ENCODE results near the gene MLPH.

The MLPH gene

DNA sequence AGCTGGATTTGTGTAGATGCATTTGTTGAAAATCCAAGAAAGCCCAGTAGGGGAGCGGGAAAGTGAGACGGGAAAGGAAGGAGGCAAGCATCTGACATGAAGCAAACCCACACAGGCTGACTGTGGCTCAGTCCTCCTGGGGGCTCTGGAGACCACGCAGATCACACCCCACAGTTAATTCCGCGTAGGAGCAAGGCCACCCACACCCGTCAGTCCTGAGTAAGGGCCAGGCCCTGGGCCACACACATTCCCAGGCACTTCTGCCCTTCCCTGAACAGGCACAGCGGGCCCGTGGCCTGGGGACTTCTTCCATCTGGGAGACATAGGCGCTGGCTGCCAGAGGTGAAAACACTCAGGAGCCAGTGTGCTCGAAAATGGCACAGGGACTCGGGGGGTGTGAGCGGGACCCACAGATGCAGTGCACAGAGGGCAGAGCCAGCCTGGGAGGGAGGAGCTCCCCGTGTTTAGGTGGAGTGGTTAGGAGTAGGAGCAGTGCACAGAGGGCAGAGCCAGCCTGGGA is 59.9 kb downstream of the MLPH start:
- no peaks in the 10 kb centered on the region for H3K9me3 Mint-ChIP-seq
- no peaks in the 10 kb centered on the region for H3K36me3 Mint-ChIP-seq (ENCODE audit: insufficient read depth)
- H3K4me3 Mint-ChIP-seq, result no peak overlapping the region
- no peak overlapping the region for H3K27ac Mint-ChIP-seq
- H3K4me1 Mint-ChIP-seq (ENCODE audit: low read depth in 2 of 2), result no peaks in the 10 kb centered on the region
- ATAC-seq (replicated peaks) (no peak), DNase-seq (no peak)
- peaks cover 0 to 46% of the 10 kb centered on the region in 2 donors for H3K27me3 Mint-ChIP-seq

DNA sequence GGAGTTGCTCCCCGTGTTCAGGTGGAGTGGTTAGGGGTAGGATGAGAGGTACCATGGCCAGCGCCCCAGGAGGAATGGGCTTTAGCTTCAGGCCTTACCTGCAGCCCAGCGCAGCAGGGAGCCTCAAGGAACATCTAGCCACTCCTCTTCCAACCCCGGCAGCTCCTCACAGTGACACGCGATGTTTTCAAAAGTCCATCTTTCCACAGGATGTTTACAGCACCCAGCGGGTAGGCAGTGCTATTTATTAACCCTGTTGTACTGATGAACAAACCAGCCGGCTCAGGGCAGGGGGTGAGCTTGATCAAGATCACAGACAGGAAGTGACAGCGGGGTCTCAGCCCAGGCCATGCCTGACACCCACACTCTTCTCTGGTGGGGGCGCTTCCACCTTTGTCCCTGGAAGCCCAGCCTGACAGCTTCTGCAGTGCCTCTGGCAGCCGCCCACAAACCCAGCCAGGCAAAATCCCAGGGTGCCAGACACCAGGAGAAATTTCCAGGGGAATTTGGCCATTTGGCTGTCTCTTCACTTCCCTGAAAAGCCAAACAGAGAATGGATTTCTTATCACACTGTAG is 60.9 kb downstream of the MLPH start:
- H3K9me3 Mint-ChIP-seq, result no peaks in the 10 kb centered on the region
- H3K27ac Mint-ChIP-seq, result no peak overlapping the region
- ATAC-seq (replicated peaks) (no peak), DNase-seq (no peak)
- no peaks in the 10 kb centered on the region for H3K4me1 Mint-ChIP-seq (ENCODE audit: low read depth in 2 of 2)
- peaks cover 0 to 43% of the 10 kb centered on the region in 2 donors for H3K27me3 Mint-ChIP-seq
- no peak overlapping the region for H3K4me3 Mint-ChIP-seq
- no peaks in the 10 kb centered on the region for H3K36me3 Mint-ChIP-seq (ENCODE audit: insufficient read depth)

DNA sequence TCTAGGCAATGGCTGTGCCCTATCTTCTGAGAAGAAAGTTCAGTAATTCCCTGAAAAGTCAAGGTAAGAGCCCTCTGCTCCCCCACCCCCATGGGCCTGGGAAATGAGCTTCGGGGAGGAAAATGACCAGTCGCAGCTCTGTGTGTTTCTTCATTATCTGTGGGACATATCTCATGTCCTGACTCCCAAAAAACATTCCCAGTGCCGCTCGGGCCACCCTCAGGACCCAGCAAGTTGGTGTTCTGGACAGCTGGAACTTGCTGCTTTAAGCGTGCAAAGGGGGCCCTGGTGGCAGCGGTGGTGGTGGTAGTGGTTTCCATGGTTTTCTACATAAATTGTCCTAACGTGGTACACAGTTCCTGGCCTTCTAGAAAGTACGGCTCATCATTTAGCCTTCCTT is 62.2 kb downstream of the MLPH start:
- no peaks in the 10 kb centered on the region for H3K9me3 Mint-ChIP-seq
- no peak overlapping the region for H3K27ac Mint-ChIP-seq
- H3K4me1 Mint-ChIP-seq (ENCODE audit: low read depth in 2 of 2), result peaks cover 0 to 2% of the 10 kb centered on the region in 2 donors
- no peak for DNase-seq
- H3K4me3 Mint-ChIP-seq, result no peak overlapping the region
- ATAC-seq (replicated peaks), result no peak
- H3K27me3 Mint-ChIP-seq, result peaks cover 0 to 55% of the 10 kb centered on the region in 2 donors
- H3K36me3 Mint-ChIP-seq (ENCODE audit: insufficient read depth), result no peaks in the 10 kb centered on the region

DNA sequence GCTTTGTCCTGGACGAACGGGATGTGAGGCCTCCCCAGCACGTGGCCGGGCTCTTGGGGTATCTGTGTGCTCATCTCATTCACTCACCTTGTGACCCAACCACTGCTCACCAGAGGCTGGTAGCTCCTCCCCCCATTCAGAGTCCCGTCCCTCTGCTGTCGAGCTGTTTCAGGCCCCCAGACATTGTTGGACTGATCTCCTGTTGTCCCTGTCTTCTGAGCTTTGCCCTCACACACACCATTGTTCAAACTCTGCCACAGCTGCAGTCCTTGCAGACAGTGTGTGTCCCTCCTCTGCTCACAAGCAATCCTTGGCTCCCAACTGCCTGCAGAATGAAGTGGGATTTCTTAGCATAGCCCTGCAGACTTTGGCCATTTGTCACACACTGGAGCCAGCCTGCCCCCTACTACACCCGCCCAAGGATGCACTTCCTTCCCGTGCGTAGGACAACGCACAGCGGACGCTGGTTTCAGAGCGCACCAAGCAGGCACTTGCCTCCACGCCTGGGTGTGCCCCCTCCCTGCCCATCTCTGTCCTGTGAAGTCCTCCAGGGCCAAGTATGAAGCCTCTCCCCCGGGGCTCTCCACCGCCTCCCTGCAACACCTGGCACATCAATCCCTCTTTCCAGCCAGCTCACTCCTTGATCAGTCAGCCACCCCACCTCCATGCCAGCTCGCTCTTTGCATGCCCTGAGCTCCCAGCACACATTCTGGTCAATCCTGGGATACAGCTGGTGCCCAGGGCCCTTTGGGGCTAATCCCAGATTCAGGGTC is 62.8 kb downstream of the MLPH start:
- Mint-ChIP-seq H3K27me3 (peaks cover 0 to 61% of the 10 kb centered on the region in 2 donors), H3K4me1 (ENCODE audit: low read depth in 2 of 2) (peaks cover 0 to 2% of the 10 kb centered on the region in 2 donors), H3K36me3 (ENCODE audit: insufficient read depth) (no peaks in the 10 kb centered on the region), H3K9me3 (no peaks in the 10 kb centered on the region), H3K27ac (no peak overlapping the region), H3K4me3 (no peak overlapping the region)
- DNase-seq (no peak), ATAC-seq (replicated peaks) (no peak)

DNA sequence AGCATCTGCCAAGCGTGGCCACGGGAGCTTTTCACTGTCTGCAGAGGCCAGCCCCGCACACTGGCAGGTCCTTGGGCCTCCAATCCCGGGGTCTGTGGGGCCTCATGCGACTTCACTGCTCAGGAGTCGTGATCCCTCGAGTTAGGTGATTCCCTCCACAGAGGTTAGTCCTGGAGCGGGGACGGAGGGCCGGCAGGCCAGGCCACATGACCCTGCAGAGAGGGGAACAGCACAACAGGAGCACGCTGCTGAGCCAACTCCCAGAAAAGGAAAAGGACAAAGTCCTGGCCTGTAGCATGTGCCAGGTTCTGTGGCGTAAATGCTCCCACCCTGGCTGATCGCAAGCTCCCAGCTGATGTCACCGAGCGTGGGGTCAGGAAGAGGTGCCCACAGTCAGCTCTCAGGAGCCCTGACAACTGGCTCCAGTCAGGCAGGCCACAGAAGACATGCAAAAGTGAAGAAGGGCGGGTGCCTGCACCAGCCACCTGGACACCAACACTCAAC is 64.1 kb downstream of the MLPH start:
- Mint-ChIP-seq H3K27me3 (peaks cover 0 to 61% of the 10 kb centered on the region in 2 donors), H3K27ac (no peak overlapping the region), H3K4me1 (ENCODE audit: low read depth in 2 of 2) (peaks cover 0 to 2% of the 10 kb centered on the region in 2 donors), H3K36me3 (ENCODE audit: insufficient read depth) (no peaks in the 10 kb centered on the region), H3K4me3 (no peak overlapping the region), H3K9me3 (no peaks in the 10 kb centered on the region)
- no peak for ATAC-seq (replicated peaks)
- no peak for DNase-seq

DNA sequence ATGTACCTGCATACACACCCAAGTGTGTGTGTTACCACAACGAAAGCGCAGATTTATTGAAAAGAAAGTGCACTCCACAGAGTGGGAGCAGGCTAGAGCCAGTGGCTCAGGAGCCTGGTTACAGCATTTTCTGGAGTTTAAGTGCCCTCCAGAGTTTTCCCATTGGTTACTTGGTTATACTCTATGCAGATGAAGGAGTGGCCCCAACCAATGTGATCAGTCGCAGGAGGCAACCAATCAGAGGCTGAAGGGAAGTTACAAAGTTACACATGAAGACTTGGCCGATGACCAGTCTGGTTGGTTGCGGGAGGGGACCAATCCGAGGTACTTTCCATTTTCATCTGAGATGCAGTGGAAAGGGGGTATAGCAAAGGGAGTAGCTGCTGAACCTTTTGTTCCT is 65.9 kb downstream of the MLPH start:
- H3K27ac Mint-ChIP-seq, result no peak overlapping the region
- DNase-seq (no peak), ATAC-seq (replicated peaks) (no peak)
- H3K27me3 Mint-ChIP-seq, result peaks cover 12 to 59% of the 10 kb centered on the region in 2 donors
- H3K4me1 Mint-ChIP-seq (ENCODE audit: low read depth in 2 of 2), result peaks cover 0 to 2% of the 10 kb centered on the region in 2 donors
- H3K36me3 Mint-ChIP-seq (ENCODE audit: insufficient read depth), result no peaks in the 10 kb centered on the region
- H3K4me3 Mint-ChIP-seq, result no peak overlapping the region
- H3K9me3 Mint-ChIP-seq, result peaks cover 0 to 1% of the 10 kb centered on the region in 2 donors

DNA sequence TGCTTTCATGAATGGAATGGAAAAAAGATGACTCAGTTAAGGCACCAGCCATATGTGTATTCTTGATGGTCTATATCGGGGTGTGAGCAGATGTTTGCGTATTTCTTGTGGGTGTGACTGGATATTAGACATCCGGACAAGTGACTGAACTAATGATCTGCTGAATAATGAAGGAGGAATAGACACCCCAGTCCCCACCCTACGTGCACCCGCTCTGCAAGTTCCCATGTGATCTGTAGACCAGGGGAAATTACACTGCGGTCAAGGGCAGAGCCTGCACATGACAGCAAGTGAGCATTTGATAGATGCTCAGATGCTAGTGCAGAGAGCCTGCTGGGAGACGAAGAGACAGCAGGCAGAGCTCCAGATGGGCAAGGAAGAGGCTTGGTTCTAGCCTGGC is 66.9 kb downstream of the MLPH start:
- H3K9me3 Mint-ChIP-seq, result peaks cover 0 to 1% of the 10 kb centered on the region in 2 donors
- H3K27ac Mint-ChIP-seq, result no peak overlapping the region
- H3K4me3 Mint-ChIP-seq, result no peak overlapping the region
- DNase-seq, result no peak
- peaks cover 17 to 62% of the 10 kb centered on the region in 2 donors for H3K27me3 Mint-ChIP-seq
- H3K4me1 Mint-ChIP-seq (ENCODE audit: low read depth in 2 of 2), result peaks cover 0 to 2% of the 10 kb centered on the region in 2 donors
- ATAC-seq (replicated peaks), result no peak
- H3K36me3 Mint-ChIP-seq (ENCODE audit: insufficient read depth), result no peaks in the 10 kb centered on the region

DNA sequence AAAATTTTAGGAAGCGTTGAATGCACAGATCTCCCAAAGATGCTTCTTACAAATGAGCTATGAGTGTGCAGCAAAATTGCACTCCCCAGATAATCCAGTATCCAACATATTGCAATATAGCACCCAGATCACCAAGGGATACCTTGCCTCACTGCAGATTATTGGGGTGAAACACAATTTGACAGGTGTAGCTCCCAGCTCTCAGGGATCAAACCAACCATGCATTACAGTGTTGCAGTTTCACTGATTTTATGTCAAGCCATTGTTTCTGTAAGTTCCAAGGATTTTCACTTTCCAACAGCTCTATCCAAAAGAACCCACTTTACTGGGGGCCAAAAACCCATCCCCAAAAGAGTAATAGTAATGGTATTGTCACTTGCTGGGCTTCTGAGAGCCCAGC is 68.5 kb downstream of the MLPH start:
- Mint-ChIP-seq H3K36me3 (ENCODE audit: insufficient read depth) (no peaks in the 10 kb centered on the region), H3K9me3 (peaks cover 0 to 1% of the 10 kb centered on the region in 2 donors), H3K4me1 (ENCODE audit: low read depth in 2 of 2) (peaks cover 0 to 2% of the 10 kb centered on the region in 2 donors), H3K27ac (no peak overlapping the region), H3K27me3 (peaks cover 30 to 62% of the 10 kb centered on the region in 2 donors), H3K4me3 (no peak overlapping the region)
- DNase-seq, result no peak
- ATAC-seq (replicated peaks), result no peak

DNA sequence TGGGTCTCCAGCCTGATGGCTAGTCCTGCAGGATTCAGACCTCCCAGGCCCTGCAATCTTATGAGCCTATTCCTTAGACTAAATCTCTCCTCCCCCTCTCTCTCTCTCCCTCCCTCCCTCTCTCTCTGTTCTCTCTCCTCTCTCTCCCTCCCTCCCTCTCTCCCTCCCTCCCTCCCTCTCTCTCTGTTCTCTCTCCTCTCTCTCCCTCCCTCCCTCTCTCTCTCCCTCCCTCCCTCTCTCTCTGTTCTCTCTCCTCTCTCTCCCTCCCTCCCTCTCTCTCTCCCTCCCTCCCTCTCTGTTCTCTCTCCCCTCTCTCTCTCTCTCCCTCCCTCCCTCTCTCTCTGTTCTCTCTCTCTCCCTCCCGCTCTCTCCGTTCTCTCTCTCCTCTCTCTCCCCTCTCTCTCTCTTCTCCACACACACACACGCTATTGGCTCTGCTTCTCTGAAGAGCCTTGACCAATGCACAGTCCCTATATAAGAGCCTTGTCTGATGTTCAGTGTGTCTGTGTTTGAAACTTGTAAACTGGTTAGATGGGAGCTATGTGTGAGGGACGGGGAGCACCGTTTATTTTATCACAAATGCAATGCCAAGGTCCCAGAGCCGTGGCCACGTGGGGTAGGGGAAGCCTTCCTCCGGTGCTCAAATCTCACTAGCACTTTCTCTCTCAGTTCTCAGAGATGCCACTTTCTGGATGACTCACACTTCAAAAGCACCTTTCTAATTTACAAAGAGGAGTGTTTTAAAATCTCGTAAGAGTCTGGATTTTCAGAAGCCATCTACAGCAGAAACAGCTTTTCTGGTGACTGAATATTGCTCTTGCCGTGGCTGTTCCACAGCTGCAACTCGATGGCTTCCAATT is 70.0 kb downstream of the MLPH start:
- no peaks in the 10 kb centered on the region for H3K36me3 Mint-ChIP-seq (ENCODE audit: insufficient read depth)
- no peak for ATAC-seq (replicated peaks)

DNA sequence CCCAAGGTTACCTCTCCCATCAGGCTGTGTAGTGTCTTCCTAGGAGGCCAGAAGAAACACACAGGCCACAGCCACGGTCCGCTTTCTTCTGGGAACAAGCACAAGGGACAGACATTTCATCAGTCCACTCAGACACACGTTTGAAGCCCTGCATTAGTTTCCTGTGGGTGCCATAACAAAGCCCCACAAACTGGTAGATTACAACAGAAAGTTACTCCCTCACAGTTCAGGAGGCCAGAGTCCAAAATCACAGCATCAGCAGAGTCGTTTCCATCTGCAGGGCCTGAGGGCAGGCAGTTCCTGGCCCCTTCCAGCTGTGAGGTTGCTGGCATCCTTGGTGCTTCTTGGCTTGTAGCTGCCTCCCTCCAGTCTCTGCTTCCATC is 70.6 kb downstream of the MLPH start:
- H3K4me3 Mint-ChIP-seq, result no peak overlapping the region
- no peak overlapping the region for H3K27ac Mint-ChIP-seq
- ATAC-seq (replicated peaks) (no peak), DNase-seq (no peak)
- no peaks in the 10 kb centered on the region for H3K36me3 Mint-ChIP-seq (ENCODE audit: insufficient read depth)
- H3K27me3 Mint-ChIP-seq, result peaks cover 30 to 53% of the 10 kb centered on the region in 2 donors
- H3K4me1 Mint-ChIP-seq (ENCODE audit: low read depth in 2 of 2), result peaks cover 0 to 2% of the 10 kb centered on the region in 2 donors
- peaks cover 0 to 1% of the 10 kb centered on the region in 2 donors for H3K9me3 Mint-ChIP-seq

More for the DNA sequence above, 70.0 kb downstream of the MLPH start:
- Mint-ChIP-seq H3K27ac (no peak overlapping the region), H3K4me3 (no peak overlapping the region), H3K4me1 (ENCODE audit: low read depth in 2 of 2) (peaks cover 0 to 2% of the 10 kb centered on the region in 2 donors), H3K27me3 (peaks cover 30 to 52% of the 10 kb centered on the region in 2 donors), H3K9me3 (peaks cover 0 to 1% of the 10 kb centered on the region in 2 donors)
- DNase-seq, result no peak

DNA sequence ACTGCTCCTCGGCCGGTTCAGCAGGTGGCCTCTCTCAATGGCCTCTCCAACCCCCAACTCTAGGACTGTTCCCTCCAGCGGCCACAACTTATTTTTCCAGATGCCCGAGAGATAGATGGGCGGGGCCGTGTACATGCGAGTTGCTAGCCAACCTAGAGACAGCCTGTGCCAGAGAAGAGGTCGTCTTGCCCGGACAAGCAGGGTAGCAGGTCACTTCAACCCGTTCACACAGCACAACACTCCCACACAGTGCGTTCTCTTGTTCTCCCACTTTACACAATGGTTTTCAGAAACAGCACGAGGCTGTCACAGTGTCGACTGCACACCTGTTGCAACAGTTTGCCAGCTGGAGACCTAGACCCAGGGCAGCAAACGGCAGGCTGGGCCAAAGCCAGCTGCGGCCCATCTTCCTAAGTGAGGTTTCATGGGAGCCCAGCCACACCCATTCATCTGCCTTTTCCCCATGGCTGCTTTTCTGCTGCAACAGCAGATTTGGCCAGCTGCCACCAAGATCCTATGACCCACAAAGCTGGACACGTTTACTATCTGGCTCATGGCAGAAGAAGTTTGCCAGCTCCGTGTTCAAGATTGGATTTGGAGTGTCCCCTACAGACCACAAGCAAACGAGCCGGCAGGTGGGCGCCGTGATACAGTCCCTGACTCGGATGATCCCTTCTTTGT is 72.0 kb downstream of the MLPH start:
- no peak overlapping the region for H3K4me3 Mint-ChIP-seq
- no peak overlapping the region for H3K27ac Mint-ChIP-seq
- H3K4me1 Mint-ChIP-seq (ENCODE audit: low read depth in 2 of 2), result no peaks in the 10 kb centered on the region
- DNase-seq (no peak), ATAC-seq (replicated peaks) (no peak)
- peaks cover 0 to 1% of the 10 kb centered on the region in 2 donors for H3K9me3 Mint-ChIP-seq
- no peaks in the 10 kb centered on the region for H3K36me3 Mint-ChIP-seq (ENCODE audit: insufficient read depth)
- peaks cover 35 to 56% of the 10 kb centered on the region in 2 donors for H3K27me3 Mint-ChIP-seq

DNA sequence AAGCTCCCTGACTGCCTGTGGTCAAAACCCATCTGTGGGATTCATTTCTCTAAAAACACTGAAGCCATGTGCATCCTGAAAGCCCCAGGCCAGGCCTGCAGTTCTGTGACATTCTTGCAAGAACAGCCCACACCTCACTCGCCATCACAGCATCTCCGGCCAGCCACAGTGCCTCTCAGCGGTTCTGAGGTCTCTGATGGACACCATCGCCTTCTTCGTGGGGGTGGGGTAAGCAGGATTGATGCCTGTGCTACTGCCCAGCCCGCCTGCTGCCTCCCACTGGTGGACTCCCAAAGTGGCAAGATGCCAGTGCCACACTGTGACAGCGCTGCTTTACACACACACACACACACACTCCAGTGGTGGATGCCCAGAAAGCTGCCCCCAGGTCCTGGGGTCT is 74.2 kb downstream of the MLPH start:
- Mint-ChIP-seq H3K4me1 (ENCODE audit: low read depth in 2 of 2) (no peaks in the 10 kb centered on the region), H3K36me3 (ENCODE audit: insufficient read depth) (no peaks in the 10 kb centered on the region), H3K27ac (no peak overlapping the region), H3K27me3 (peaks cover 35 to 55% of the 10 kb centered on the region in 2 donors), H3K9me3 (peaks cover 0 to 1% of the 10 kb centered on the region in 2 donors), H3K4me3 (no peak overlapping the region)
- DNase-seq (no peak), ATAC-seq (replicated peaks) (no peak)

DNA sequence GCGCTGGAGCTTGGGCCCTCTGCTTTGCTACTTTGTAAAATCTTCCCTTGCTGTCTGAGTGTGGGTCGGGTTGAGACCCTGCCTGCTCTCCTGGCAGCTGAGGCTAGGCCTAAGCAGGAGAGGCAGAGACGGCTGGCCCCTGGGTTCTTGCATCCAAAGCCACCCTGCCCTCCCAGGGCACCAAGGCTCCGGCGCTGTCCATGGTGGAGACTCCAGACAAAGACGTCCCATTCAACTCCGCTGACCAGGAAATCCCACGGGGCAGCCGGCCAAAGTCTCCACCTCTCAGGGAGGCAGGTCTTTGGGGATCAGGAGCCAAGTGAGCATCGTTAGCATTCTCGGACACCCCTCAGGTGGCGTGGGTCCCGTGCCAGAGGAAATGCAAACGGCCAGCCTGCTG is 76.8 kb downstream of the MLPH start:
- ATAC-seq (replicated peaks), result no peak

More for the DNA sequence above, 76.8 kb downstream of the MLPH start:
- Mint-ChIP-seq H3K27me3 (peaks cover 21 to 48% of the 10 kb centered on the region in 2 donors), H3K36me3 (ENCODE audit: insufficient read depth) (no peaks in the 10 kb centered on the region), H3K4me1 (ENCODE audit: low read depth in 2 of 2) (no peaks in the 10 kb centered on the region), H3K9me3 (no peaks in the 10 kb centered on the region), H3K27ac (no peak overlapping the region), H3K4me3 (no peak overlapping the region)
- no peak for DNase-seq

Measured in effector memory CD8-positive, alpha-beta T cell (primary cell).